ENCODE data around the gene DOCK11. TPM values are rescaled to one million over a fixed set of nuclear protein-coding genes. Genes with fewer than 3 reads are reported as not detected.

Gene DOCK11
- total RNA-seq, 1 donor from 2014 or later: 66.7 TPM

DNA sequence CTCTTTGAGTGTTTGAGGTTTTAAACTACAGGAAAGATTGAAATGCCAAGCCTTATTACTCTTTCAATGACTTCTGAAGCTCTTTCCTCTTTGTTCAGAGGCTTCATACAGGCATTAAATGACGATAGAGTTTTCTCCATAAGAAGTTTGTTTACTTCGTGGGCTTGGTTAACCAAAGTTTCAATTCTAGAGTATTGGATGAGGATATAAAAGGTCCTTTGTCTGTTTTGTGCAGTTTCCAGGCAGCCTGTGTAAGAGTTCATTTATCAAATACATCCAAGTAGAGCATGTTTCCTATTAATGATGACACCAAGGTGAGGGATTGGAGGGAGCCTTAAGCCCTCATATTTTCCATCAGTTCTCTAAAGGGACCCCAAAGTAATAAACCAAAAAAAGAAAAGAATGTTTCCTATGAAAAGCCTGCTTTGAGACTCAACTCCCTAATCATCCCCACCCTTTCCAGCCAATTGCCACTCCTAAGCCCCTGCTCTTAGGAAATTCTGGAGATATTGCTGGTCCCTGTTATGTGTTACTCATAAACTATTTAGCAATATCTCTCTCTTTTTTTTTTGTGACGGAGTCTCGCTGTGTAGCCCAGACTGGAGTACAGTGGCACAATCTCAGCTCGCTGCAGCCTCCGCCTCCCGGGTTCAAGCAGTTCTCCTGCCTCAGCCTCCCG lies 125.6 kb downstream of the DOCK11 start:
- intact Hi-C loops (cut with micrococcal nuclease): no loop called here

DNA sequence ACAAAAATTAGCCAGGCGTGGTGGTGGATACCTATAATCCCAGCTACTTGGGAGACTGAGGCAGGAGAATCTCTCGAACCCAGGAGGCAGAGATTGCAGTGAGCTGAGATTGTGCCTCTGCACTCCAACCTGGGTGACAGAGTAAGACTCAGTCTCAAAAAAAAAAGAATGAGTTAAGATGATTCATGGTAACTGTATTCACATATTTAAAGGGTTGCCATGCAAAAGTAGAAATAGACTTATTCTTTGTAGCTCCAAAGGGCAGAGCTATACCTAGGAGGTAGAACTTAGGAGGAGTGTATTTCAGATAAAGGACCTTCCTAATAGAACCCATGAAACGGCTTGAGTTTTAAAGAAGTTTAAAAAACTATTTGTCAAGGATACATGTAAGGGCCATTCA lies 127.4 kb downstream of the DOCK11 start:
- intact Hi-C loops (cut with micrococcal nuclease): no loop called here

DNA sequence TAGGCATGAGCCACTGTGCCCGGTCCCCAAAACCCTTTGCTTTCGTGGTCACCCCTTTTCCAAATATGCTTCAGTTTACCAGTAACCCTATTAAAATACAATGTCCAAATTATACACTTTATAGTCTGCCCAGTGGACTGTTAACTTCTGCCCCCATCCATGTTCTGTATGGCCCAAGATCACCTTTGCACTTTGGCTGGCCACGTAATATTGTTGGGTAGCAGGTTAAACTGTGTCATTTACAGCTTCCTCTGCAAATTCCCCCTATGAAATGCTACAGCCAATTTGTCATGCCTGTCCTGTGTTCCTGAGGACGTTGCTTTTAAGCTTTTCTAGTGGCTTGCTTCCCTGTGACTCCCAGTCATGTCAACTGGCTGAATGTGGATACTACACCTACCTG lies 130.7 kb downstream of the DOCK11 start:
- intact Hi-C loops (cut with micrococcal nuclease): no loop called here

DNA sequence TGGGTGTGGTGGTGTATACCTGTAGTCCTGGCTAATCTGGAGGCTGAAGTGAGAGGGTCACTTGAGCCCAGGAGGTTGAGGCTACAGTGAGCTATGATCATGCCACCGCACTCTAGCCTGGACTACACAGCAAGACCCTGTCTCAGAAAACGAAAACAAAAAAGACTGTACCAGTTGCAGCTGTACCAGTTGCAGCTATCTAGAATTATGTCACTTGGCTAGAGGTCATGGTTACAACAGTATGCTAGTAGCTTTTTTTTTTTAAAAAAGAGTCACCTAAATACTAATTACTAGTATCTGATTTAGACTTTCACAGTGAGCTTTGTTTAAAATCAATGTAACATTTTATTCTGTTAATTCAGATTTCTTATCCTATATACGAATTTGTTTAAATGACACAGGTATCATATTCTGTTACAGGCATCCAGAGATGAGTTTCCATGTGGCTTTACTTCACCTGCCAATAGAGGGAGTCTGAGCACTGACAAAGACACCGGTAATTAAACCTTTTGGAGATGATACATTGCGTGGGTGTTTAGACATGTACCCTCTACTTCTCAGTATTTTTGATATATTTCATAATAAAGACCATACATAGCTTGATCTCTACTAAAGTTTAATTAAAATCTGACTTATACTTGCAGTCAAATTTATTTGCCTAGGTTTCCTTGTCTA lies 131.6 kb downstream of the DOCK11 start:
- intact Hi-C loops (cut with micrococcal nuclease): no loop called here

DNA sequence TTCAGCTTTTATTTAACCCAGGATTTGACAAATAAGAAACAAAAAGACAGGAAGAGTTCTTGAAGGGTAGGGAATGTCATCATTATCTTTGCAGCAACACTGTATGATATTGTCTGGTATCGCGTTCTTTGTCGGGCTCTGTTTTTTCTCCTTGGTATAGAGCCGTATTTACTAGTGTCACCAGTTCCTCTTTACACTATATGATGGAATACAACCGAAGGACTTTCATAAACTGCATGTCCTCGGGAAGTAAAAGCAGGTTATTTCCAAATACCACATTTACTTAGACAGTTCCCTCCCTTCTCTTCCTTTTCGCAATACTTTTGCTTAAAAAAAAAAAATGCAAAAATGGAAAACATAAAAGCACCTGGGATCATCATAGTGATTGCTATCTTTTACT lies 135.2 kb downstream of the DOCK11 start:
- intact Hi-C loops (cut with micrococcal nuclease): no loop called here

DNA sequence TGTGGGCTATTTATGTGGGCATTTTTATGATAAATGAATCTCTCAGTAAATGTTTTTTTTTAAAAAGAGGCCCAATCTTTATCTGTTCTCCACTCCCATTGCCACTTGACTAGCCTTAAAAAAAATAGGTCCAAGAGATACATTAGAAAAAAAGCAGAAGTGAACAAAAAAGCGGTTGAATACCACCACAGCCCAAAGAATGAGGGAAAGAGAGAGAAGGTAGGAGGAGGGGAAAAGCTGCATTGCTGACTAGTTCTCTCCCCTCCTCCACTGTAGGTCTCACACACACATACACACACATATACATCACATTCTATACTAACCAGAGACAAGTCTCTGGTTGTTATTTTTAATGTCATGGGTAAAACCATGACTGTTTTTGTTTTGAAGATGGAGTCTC lies 136.0 kb downstream of the DOCK11 start:
- intact Hi-C loops (cut with micrococcal nuclease): no loop called here

DNA sequence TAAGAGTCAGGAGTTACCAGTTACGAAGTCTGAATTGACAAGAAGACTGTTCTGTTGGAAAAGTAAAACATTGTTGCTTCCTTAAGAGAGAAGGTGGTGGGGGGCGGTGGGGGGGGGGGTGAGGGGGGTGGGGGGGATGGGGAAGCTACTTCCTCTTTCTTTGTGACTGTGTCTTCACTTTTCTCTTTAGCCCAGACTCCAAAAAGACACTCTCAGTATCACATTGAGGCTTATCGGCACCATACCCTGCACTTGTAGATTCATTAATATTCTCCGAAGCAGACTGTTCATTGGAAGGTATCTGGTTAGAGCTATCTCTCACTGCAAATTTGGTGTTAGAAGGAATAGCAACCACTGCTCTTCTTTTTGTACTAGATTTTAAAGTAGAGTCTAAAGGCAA lies 137.2 kb downstream of the DOCK11 start:
- intact Hi-C loops (cut with micrococcal nuclease): no loop called here

DNA sequence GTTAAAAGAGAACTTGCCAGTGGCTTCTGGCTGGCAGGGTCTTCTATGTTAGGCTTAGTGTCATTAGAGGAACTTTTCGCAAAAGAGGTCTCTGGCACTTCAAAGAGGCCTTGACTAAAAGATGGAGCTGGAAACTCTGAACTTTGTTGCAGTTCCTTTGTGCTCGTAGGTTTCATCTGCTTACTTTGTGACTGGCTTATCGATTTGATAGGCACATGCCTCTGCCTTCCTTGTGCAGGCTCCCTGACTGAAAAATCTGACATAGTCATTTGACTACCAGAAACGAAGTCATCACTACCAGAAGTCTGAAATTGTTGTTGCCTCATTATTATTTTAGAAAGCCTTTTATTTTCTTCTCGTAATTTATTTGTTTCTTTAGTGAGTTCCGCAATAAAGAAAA lies 137.9 kb downstream of the DOCK11 start:
- intact Hi-C loops (cut with micrococcal nuclease): no loop called here

DNA sequence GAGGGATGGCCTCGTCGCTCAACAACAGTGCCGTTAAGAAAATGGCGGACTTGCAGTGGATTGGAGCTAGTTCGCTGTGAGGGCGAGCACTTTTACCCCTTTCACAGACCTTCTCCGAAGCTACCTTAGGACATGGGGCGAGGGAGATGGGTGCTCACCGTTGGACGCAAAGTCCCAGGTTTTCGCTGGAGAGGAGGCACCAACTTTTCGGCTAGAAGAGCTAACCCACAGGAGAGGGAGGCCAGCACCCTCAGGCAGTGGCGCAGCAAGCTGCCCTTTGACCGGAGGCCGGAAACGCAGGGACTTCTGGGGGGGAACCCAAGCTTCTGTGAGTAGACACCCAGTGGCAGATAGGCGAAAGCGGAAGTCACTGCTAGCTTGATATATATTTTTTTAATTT lies 138.7 kb downstream of the DOCK11 start:
- intact Hi-C loops (cut with micrococcal nuclease): no loop called here

DNA sequence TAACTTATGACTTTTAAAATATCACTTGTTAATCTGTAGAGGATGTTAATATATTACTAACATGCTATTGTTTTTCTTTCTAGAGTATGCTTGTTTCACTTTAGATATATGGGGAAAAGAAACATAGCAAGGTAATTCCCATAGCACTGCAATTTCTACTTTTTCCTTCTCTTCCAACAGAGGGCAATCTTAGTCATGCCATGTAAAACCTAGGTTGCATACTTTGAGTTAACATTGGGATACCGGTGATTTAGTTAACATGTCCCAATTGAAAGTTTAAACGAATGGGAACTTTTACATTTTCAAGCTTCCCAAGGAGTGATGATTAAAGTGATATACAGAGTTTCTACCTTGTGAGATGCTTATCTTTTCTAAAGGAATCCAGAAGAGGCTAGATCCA lies 142.4 kb downstream of the DOCK11 start:
- intact Hi-C loops (cut with micrococcal nuclease): no loop called here

DNA sequence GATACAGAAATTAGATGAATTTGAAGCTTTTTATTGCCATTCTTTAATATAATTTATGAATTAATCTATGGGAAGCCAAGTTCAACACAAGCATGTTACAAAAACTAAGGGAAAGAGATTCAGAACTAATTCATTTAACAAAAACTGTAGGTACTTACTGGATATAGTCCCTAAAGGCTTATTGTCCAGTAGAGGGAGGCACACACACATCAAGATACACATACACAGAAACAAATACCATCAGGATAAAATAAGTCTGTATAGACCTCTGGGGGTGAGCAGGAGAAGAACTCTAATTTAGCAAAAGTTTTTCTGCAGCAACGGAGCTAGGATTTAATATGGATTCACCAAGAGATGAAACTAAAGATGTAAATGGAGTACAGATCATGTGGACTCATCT lies 148.8 kb downstream of the DOCK11 start:
- intact Hi-C loops (cut with micrococcal nuclease): no loop called here

DNA sequence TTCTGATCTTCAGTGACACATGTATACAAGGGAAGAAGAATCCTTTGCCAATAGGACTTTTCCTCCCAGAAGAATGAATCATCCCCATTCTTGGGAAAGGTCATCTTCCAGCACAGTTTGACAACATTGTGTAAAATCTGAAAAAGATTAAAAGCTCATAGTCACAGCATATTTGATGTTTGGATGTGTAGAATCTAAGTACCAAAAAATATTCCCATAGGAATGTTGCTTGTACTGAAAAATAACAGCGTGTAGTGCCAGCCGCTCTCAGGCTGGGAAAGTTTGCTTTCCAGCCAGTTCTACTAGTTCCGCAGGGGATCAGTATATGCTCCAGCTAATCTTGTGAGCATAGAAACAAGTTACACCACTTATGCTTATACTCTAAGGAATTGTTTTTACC lies 157.1 kb downstream of the DOCK11 start:
- intact Hi-C loops (cut with micrococcal nuclease): no loop called here

DNA sequence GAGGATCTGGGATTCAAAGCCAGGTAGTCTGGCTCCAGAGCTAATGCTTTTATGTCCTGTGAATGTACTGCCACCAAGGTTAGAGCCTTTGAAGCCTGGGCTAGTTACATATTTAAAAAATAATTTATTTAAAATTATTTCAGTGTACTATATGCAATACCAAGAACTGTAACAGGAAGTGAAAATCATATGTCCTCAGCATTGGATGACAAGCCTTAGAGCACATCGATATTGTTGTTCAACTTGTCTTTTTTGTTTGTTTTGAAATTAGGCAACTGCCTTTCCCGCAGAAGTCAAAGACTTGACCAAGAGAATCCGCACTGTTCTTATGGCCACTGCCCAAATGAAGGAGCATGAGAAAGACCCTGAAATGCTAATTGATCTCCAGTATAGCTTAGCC lies 158.7 kb downstream of the DOCK11 start:
- intact Hi-C loops (cut with micrococcal nuclease): no loop called here

DNA sequence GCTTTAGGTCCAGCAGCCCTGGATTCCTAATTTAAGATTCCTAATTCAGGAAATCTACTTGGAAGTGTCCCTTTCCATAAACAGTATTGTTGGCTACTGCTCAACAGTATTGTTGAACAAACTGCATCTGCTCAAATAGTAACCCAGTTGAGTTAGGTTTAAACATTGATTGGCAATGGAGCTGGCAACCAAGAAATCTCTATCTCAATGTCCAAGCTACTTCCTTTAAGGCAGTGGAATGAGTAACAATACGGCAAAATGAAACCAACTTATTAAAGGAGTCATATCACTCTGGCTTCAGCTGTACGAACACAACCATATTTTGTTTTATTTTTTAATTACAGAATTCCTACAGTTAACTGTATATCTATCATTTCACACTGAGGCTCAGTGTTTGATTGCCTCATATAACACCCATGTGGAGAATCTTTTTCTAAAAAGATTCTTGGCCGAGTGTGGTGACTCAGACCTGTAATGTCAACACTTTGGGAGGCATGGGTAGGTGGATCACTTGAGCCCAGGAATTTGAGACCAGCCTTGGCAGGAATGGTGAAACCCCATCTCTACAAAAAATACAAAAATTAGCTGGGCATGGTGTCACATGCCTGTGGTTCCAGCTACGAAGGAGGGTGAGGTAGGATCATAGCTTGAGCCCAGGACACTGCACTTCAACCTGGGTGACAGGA lies 160.1 kb downstream of the DOCK11 start:
- intact Hi-C loops (cut with micrococcal nuclease): no loop called here

DNA sequence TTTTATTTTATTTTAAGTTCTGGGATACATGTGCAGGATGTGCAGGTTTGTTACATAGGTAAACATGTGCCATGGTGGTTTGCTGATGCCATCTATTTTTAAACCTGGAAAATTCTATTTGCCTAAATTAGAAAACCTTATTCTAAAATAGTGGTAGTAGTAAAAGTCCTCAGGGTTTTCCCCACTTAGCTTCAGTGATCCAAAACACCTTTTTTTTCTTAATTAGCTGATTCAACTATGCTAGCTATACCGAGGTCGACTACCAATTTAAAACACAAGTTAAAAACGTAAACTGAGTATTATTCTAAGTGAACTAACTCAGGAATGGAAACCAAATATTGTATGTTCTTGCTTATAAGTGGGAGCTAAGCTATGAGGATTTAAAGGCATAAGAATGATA lies 161.8 kb downstream of the DOCK11 start:
- intact Hi-C loops (cut with micrococcal nuclease): no loop called here

DNA sequence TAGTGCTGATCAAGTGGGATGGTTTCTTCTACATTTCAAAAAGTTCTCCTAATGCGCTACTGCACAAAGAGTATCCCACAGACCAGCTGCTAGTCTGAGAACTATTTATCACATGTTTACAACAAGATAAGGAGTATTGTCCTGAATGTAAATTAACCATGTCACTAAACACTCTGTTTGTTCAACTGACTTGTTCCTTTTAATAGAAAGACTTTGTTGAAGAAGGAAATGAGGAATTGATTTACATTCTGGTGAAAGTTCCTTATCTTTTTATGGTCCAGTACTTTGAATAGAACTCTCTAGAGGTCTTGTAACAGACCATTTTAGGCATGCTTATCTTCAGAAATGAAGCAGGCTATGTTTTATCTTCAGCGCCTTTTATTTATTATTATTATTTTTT lies 164.5 kb downstream of the DOCK11 start:
- intact Hi-C loops (cut with micrococcal nuclease): no loop called here

DNA sequence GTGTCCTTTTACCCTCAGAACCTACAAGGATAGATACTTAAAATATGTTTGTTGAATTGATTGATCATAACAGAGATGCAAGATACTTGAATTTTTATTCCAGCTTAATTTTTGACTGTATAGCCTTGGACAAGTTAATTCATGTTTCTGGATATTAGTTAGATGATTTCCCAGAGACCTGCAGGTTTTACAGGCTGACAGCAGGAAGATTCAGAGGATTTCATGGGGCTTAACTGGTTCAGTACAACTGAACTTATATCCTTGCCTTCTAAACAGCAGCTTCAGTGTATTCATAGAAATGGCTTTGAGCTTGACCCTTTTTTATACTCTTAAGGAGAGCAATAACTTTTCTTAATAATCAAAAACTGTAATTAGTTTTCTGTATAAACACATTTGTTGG lies 169.6 kb downstream of the DOCK11 start:
- intact Hi-C loops (cut with micrococcal nuclease): no loop called here

DNA sequence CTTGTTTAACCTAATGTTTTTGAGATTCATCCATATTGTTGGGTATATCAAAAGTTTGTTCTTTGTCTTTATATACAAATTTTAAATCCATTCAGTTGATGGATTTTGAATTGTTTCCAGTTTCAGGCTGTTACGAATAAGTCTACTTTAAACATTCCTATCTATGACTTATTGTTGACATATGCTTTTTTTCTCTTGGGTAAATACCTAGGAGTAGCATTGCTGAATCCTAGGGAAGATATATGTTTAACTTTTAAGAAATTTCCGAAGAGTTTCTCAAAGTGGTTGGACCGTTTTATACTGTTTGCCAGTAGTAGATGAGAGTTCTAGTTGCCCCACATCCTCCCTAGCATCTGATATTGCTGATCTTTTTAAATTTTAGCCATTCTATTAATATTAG lies 170.9 kb downstream of the DOCK11 start:
- intact Hi-C loops (cut with micrococcal nuclease): no loop called here

DNA sequence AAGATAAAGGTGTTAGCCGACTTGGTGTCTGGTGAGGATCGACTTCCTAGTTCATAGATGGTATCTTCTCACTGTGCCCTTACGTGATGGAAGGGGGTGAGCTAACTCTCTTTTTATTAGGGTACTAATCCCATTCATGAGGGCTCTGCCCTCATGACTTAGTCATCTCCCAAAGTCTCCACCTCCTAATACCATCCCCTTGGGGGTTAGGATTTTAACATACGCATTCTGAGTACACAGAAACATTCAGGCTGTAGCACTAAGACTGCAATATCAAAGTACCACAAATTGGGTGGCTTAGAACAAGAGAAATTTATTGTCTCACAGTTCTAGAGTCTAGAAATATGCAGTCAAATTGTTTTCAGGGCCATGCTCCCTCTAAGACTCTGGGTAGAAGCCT lies 173.8 kb downstream of the DOCK11 start:
- intact Hi-C loops (cut with micrococcal nuclease): no loop called here

DNA sequence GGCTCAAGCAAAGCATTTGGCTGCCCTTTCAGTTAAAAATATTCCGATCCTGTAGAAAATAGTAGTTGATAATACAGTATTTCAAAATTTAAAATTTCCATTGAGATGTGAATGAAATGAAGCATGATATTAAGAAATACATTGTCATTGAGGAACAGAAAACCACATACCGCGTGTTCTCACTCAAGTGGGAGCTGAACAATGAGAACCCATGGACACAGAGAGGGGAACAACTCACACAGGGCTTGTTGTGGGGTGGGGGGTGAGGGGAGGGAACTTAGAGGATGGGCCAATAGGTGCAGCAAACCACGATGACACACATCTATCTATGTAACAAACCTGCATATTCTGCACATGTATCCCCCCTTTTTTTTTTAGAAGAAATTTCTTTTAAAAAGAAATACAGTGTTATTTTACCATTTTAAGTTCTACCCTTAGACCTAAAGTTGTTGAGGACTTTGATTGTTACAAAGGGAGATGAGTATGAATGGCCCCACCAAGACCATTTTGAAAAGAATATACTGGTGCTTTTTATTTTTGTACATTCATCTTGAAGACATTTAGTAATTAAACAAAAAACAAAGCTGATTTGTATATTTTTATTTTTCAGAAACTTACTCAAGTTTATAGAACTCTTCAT lies 179.8 kb downstream of the DOCK11 start:
- intact Hi-C loops (cut with micrococcal nuclease): no loop called here

DNA sequence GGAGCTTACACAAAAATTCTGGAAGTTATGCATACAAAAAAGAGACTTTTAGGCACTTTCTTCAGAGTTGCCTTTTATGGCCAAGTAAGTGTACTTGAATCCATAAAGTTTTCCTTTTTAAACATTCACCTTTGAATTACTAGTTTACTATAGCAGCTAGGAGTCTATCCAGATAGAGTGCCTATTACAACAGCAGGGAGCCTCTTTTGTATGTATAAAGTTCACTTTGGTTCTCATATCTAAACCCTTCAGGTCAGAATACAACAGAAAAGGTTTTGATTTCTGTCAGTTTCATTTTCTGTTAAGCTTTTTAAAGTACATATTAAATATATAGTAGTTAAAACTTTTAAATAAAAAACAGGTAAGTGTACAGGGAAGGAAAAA lies 180.3 kb downstream of the DOCK11 start:
- intact Hi-C loops (cut with micrococcal nuclease): no loop called here

DNA sequence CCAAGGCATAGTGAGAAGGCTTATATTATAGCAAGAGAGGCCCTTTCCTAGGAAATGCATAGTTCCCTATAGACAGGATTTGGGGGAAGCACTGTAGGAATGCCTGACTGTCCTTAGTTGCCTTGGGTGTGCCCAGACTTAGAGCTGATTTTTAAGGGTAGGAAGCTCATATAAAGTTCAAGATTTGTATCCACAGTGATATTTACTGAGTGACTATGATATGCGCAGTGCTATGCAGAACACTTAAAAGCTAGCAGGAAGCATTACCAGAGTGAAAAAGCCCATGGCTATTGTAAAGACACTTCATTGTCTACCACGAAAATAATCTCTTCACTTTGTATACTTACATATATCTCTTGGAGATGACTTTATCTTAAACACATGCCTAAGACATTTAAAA lies 181.7 kb downstream of the DOCK11 start:
- intact Hi-C loops (cut with micrococcal nuclease): no loop called here
